GM12878 (cell line): ENCODE results near the gene PLB1. TPM values are rescaled to one million over a fixed set of nuclear protein-coding genes. Genes with fewer than 3 reads are reported as not detected.

ENCODE experiments used
- ATAC-seq: fragments of 200-7000 bp; cut with Tn5 transposase; 3 replicates; pipeline ENCODE4 v1.9.1; 2020; ENCODE audit warnings: mild to moderate bottlenecking, moderate library complexity
- BruUV-seq: library from RNA; stranded (reverse); fragments of 400-500 nt; replicated peaks from 2 replicates; lab custom pipeline; 2021; lab: Mats Ljungman, UMichigan
- CTCF ChIA-PET: fragments of 300-600 bp; sonication (Branson Sonifier 250); formaldehyde crosslinking; extraction: SDS; loops from one replicate; lab custom pipeline; 2021; ENCODE audit warnings: inconsistent platforms; lab: Yijun Ruan, JAX
- POLR2A ChIA-PET: fragments of 350-600 bp; formaldehyde crosslinking; extraction: SDS; loops from one replicate; lab custom pipeline; 2021; ENCODE audit warnings: inconsistent platforms; lab: Charles Lee
- RAD21 ChIA-PET: fragments of 300-600 bp; sonication (Branson Sonifier 250); formaldehyde crosslinking; loops from one replicate; lab custom pipeline; 2023; ENCODE audit warnings: antibody characterized with exemption; ENCODE audit not compliant: unreplicated experiment; lab: Charles Lee
- SMC1A ChIA-PET: fragments of 300-600 bp; sonication (Branson Sonifier 250); formaldehyde crosslinking; loops from one replicate; lab custom pipeline; 2023; ENCODE audit not compliant: unreplicated experiment, uncharacterized antibody; lab: Charles Lee
- DNase-seq: peaks from one replicate; pipeline ENCODE4 v3.0.0-alpha.2; 2011; ENCODE audit warnings: low read depth, low spot score
- FAIRE-seq: peaks from 3 replicates; lab custom pipeline; 2011; peaks lifted over from hg19 to GRCh38; lab: Jason Lieb, UNC
- H2AFZ ChIP-seq: 2 replicates; pipeline ENCODE4 v1.6.0; 2011; ENCODE audit warnings: low read depth, low read length, control low read depth; ENCODE audit not compliant: control insufficient read depth
- H3K27ac ChIP-seq: 2 replicates; pipeline ENCODE4 v1.5.1; 2011; ENCODE audit warnings: control low read depth; ENCODE audit not compliant: control insufficient read depth, insufficient read depth
- H3K27me3 ChIP-seq, 2 experiments: replicated peaks in 1 of 2; 2 replicates each; pipeline versions ENCODE4 v1.6.0 to v1.6.1; 2011; ENCODE audit warnings: low read length in 1 of 2; ENCODE audit not compliant: control insufficient read depth in 2 of 2, insufficient read depth in 2 of 2
- H3K36me3 ChIP-seq, 2 experiments: 2 replicates each; pipeline ENCODE4 v1.5.1; 2011; ENCODE audit warnings: low read length in 1 of 2; ENCODE audit not compliant: control insufficient read depth in 2 of 2, insufficient read depth in 2 of 2
- H3K4me1 ChIP-seq: 2 replicates; pipeline ENCODE4 v1.6.1; 2011; ENCODE audit warnings: mild to moderate bottlenecking, low read length, moderate library complexity, mixed read lengths; ENCODE audit not compliant: control insufficient read depth, insufficient read depth
- H3K4me2 ChIP-seq: 2 replicates; pipeline ENCODE4 v1.6.0; 2011; ENCODE audit warnings: control low read depth; ENCODE audit not compliant: control insufficient read depth, insufficient read depth
- H3K4me3 ChIP-seq: fragments of 200-600 bp; sonication (generic); 2 replicates; pipeline ENCODE4 v1.5.1; 2016
- H3K79me2 ChIP-seq: 2 replicates; pipeline ENCODE4 v1.6.0; 2011; ENCODE audit warnings: low read length; ENCODE audit not compliant: control insufficient read depth, insufficient read depth
- H3K9ac ChIP-seq: 2 replicates; pipeline ENCODE4 v1.8.0; 2011; ENCODE audit warnings: low read length, control low read depth, mixed read lengths; ENCODE audit not compliant: control insufficient read depth, insufficient read depth
- H3K9me3 ChIP-seq: replicated peaks from 3 replicates; pipeline ENCODE4 v1.5.1; 2011; ENCODE audit warnings: mild to moderate bottlenecking, low read length; ENCODE audit not compliant: control insufficient read depth, insufficient read depth
- H4K20me1 ChIP-seq: 2 replicates; pipeline ENCODE4 v1.6.0; 2011; ENCODE audit not compliant: control insufficient read depth, insufficient read depth
- ATF7 ChIP-seq: fragments of 450-650 bp; IDR thresholded peaks from 2 replicates; pipeline ENCODE4 v1.6.1; 2016; ENCODE audit warnings: low read depth, mild to moderate bottlenecking
- BHLHE40 ChIP-seq, 2 experiments: fragments of 450-650 bp in 1 of 2; IDR thresholded peaks; 2 replicates each; pipeline ENCODE4 v1.6.1; 2011 to 2017; ENCODE audit warnings: low read depth in 2 of 2, borderline replicate concordance in 1 of 2, improper control_type of control experiment in 1 of 2, low read length in 1 of 2, mild to moderate bottlenecking in 1 of 2
- CBX3 ChIP-seq: fragments of 200-600 bp; sonication (generic); IDR thresholded peaks from 2 replicates; pipeline ENCODE4 v1.6.1; 2016; ENCODE audit warnings: low read depth, borderline replicate concordance
- CBX5 ChIP-seq: sonication (generic); IDR thresholded peaks from 2 replicates; pipeline ENCODE4 v1.6.1; 2016; ENCODE audit warnings: low read depth, moderate library complexity, mild to moderate bottlenecking, inconsistent platforms
- EED ChIP-seq: sonication (generic); IDR thresholded peaks from 2 replicates; pipeline ENCODE4 v1.6.1; 2016; ENCODE audit warnings: antibody characterized with exemption, low read depth
- EGR1 ChIP-seq, 2 experiments: IDR thresholded peaks; 1 replicate in 1 of 2; 2 replicates in 1 of 2; pipeline ENCODE4 v1.6.1; 2011 to 2012; ENCODE audit warnings: low read depth in 2 of 2, low read length in 2 of 2, borderline replicate concordance in 1 of 2, mild to moderate bottlenecking in 1 of 2, moderate library complexity in 1 of 2
- KLF5 ChIP-seq: fragments of 450-650 bp; IDR thresholded peaks from 2 replicates; pipeline ENCODE4 v1.6.1; 2014; ENCODE audit warnings: mild to moderate bottlenecking; ENCODE audit not compliant: partially characterized antibody
- POLR2A ChIP-seq: IDR thresholded peaks from 2 replicates; pipeline ENCODE4 v1.6.1; 2011; ENCODE audit warnings: low read depth, mild to moderate bottlenecking, low read length
- RELA ChIP-seq: fragments of 450-650 bp; IDR thresholded peaks from 2 replicates; pipeline ENCODE4 v1.8.0; 2014; ENCODE audit warnings: borderline replicate concordance; ENCODE audit not compliant: partially characterized antibody
- WGBS: methylation state at CpG from one replicate; pipeline ENCODE4 v1.1.6; 2016; ENCODE audit warnings: low lambda C conversion rate; ENCODE audit not compliant: insufficient replicate concordance, insufficient coverage; ENCODE audit errors: missing lambda C conversion rate; 5-methylcytosine and 5-hydroxymethylcytosine counted together
- in situ Hi-C: fragments of 300-500 bp; cut with MboI; formaldehyde crosslinking; loops from 9 replicates; pipeline ENCODE4 v1.14.3; 2018; ENCODE audit warnings: mixed read lengths
- intact Hi-C: fragments of 100-400 bp; cut with micrococcal nuclease; formaldehyde crosslinking; loops from one replicate; pipeline ENCODE4 v1.14.2; 2022; ENCODE audit not compliant: unreplicated experiment
- polyA plus RNA-seq, 11 experiments: library from polyadenylated mRNA; depleted of rRNA in 4 of 11; unstranded in 6 of 11; stranded (reverse) in 5 of 11; fragments of >200 nt; fragmentation: Nextera tagmentation in 4 of 11; fragmentation: Illumina TruSeq in 1 of 11; extraction: Ambion mirVana in 4 of 11; extraction: Trizol in 1 of 11; gene quantifications; 1 replicate in 1 of 11; 2 replicates in 10 of 11; pipeline versions ENCODE4 v1.2.1 to v1.2.3, GENCODE V29; 2011 to 2016; ENCODE audit warnings: inconsistent platforms in 2 of 11, missing spikeins in 2 of 11, low read depth in 1 of 11
- total RNA-seq, 4 experiments: library from RNA; depleted of rRNA in 3 of 4; stranded (reverse); fragments of >200 nt in 3 of 4; fragmentation: Illumina TruSeq in 1 of 4; extraction: Trizol in 1 of 4; gene quantifications; 2 replicates each; pipeline versions ENCODE4 v1.2.1 to v1.2.3, GENCODE V29; 2013 to 2021
- TF ChIP-seq, protein P1 (sequence below): fragments of 450-650 bp; IDR thresholded peaks from 2 replicates; pipeline ENCODE4 v1.6.1; 2016; ENCODE audit warnings: mild to moderate bottlenecking, moderate library complexity, borderline replicate concordance
- TF ChIP-seq, protein P2 (sequence below): fragments of 450-650 bp; IDR thresholded peaks from 2 replicates; pipeline ENCODE4 v1.6.1; 2017; ENCODE audit warnings: mild to moderate bottlenecking, low read depth, inconsistent platforms; ENCODE audit not compliant: poor library complexity, severe bottlenecking
- TF ChIP-seq, protein P3 (sequence below): fragments of 450-650 bp; conservative IDR thresholded peaks from 2 replicates; pipeline ENCODE4 v1.6.1; 2017; ENCODE audit warnings: mild to moderate bottlenecking, moderate library complexity

PLB1 gene
- total and polyA plus RNA-seq, 10 of the 15 experiments (the other 5 are each of a cell fraction or from before 2014, with no cell fraction given), result 0.03 to 0.49 (median 0.28) TPM

DNA sequence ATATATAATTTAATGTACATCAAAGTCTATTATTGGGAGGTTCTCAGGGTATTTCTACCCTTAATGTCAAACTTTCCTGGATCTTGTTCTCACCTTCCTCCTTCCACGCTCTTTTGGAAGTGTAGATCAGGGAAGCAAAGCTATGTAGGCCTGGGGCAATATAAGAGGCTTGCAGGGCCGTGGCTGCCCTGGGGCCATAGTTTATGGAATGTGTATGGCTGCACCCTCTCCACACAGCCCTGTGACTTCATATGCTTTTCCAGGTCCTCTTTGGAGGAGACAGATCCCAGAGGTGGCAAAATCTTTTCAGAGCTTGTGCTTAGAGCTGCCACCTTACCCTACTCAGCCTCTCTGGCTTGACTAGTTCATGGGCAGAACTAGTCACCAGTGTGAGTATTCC is 82.9 kb downstream of the PLB1 start (continued):
- TF ChIP-seq, protein P1, sequence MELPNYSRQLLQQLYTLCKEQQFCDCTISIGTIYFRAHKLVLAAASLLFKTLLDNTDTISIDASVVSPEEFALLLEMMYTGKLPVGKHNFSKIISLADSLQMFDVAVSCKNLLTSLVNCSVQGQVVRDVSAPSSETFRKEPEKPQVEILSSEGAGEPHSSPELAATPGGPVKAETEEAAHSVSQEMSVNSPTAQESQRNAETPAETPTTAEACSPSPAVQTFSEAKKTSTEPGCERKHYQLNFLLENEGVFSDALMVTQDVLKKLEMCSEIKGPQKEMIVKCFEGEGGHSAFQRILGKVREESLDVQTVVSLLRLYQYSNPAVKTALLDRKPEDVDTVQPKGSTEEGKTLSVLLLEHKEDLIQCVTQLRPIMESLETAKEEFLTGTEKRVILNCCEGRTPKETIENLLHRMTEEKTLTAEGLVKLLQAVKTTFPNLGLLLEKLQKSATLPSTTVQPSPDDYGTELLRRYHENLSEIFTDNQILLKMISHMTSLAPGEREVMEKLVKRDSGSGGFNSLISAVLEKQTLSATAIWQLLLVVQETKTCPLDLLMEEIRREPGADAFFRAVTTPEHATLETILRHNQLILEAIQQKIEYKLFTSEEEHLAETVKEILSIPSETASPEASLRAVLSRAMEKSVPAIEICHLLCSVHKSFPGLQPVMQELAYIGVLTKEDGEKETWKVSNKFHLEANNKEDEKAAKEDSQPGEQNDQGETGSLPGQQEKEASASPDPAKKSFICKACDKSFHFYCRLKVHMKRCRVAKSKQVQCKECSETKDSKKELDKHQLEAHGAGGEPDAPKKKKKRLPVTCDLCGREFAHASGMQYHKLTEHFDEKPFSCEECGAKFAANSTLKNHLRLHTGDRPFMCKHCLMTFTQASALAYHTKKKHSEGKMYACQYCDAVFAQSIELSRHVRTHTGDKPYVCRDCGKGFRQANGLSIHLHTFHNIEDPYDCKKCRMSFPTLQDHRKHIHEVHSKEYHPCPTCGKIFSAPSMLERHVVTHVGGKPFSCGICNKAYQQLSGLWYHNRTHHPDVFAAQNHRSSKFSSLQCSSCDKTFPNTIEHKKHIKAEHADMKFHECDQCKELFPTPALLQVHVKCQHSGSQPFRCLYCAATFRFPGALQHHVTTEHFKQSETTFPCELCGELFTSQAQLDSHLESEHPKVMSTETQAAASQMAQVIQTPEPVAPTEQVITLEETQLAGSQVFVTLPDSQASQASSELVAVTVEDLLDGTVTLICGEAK, result no peak
- TF ChIP-seq CBX5, result no peak

DNA sequence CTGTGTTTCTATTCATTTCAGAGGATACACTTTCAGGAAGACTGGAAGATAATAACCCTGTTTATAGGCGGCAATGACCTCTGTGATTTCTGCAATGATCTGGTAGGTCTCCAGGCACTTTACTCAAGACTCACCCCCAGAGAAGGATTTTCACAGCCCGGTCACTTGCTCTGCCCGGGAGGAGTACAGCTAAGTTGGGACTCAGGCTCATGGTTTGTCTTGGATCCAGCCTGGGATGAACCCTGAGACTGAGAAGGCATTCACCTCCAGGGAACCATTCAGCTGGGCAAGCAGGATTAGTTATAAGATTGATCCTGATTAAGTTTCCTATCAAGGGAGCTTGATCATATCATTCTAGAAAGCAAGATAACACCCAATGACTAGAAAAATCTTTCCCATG is 83.7 kb downstream of the PLB1 start:
- Histone ChIP-seq H3K4me2 (no peak overlapping the region), H3K27ac (no peak overlapping the region), H2AFZ (no peak overlapping the region), H3K9ac (no peak overlapping the region), H3K4me1 (no peaks in the 10 kb centered on the region), H3K9me3 (no peaks in the 10 kb centered on the region), H4K20me1 (no peaks in the 10 kb centered on the region), H3K79me2 (no peaks in the 10 kb centered on the region), H3K27me3 (peaks cover 0 to 1% of the 10 kb centered on the region in 2 experiments; a peak in 1 of 4 replicates), H3K4me3 (no peak overlapping the region), H3K36me3 (no peaks in the 10 kb centered on the region)
- ATAC-seq, result no peak
- intact Hi-C loops, result no loop called here
- WGBS, result 31% methylated on average over 3 of the region's 3 CpGs
- ChIA-PET SMC1A (no interaction called here), RAD21 (interaction anchor here (1.1 kb wide), 1 partner anchor 14 kb away, joined by 3 read pairs; no protein-coding TSS in a partner anchor), CTCF (interaction anchor here (1.8 to 2.9 kb wide), 3 partner anchors 8 to 15 kb away, joined by 5 to 12 read pairs (median 9); no protein-coding TSS in a partner anchor), POLR2A (no interaction called here)
- TF ChIP-seq BHLHE40 (IDR thresholded peaks at IDR 0.05; ENCODE audit: borderline replicate concordance in 1 of 2, low read depth in 2 of 2, low read length in 1 of 2) (no peak), RELA (no peak), ATF7 (no peak), KLF5 (no peak), EGR1 (IDR thresholded peaks at IDR 0.05; ENCODE audit: borderline replicate concordance in 1 of 2, low read depth in 2 of 2, low read length in 2 of 2) (no peak), POLR2A (no peak), CBX3 (no peak), EED (no peak)
- TF ChIP-seq, protein P2, sequence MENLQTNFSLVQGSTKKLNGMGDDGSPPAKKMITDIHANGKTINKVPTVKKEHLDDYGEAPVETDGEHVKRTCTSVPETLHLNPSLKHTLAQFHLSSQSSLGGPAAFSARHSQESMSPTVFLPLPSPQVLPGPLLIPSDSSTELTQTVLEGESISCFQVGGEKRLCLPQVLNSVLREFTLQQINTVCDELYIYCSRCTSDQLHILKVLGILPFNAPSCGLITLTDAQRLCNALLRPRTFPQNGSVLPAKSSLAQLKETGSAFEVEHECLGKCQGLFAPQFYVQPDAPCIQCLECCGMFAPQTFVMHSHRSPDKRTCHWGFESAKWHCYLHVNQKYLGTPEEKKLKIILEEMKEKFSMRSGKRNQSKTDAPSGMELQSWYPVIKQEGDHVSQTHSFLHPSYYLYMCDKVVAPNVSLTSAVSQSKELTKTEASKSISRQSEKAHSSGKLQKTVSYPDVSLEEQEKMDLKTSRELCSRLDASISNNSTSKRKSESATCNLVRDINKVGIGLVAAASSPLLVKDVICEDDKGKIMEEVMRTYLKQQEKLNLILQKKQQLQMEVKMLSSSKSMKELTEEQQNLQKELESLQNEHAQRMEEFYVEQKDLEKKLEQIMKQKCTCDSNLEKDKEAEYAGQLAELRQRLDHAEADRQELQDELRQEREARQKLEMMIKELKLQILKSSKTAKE, result no peak
- TF ChIP-seq, protein P3, sequence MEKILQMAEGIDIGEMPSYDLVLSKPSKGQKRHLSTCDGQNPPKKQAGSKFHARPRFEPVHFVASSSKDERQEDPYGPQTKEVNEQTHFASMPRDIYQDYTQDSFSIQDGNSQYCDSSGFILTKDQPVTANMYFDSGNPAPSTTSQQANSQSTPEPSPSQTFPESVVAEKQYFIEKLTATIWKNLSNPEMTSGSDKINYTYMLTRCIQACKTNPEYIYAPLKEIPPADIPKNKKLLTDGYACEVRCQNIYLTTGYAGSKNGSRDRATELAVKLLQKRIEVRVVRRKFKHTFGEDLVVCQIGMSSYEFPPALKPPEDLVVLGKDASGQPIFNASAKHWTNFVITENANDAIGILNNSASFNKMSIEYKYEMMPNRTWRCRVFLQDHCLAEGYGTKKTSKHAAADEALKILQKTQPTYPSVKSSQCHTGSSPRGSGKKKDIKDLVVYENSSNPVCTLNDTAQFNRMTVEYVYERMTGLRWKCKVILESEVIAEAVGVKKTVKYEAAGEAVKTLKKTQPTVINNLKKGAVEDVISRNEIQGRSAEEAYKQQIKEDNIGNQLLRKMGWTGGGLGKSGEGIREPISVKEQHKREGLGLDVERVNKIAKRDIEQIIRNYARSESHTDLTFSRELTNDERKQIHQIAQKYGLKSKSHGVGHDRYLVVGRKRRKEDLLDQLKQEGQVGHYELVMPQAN, result no peak
- no TSS peak for BruUV-seq
- FAIRE-seq, result no peak
- in situ Hi-C loops, result no loop called here
- DNase-seq, result no peak
